HPDE6-E6E7 (cell line): ENCODE results near the gene ADAMTS2.

ENCODE experiments used
- DNase-seq: peaks from one replicate; pipeline ENCODE4 v3.0.0; 2011; ENCODE audit warnings: missing footprints; ENCODE audit errors: extremely low spot score

The ADAMTS2 gene

GRCh38 chr5:179278546-179278945, 66.7 kb downstream of the ADAMTS2 start:
- DNase-seq: no peak

GRCh38 chr5:179278119-179278518, 67.1 kb downstream of the ADAMTS2 start:
- no peak for DNase-seq

GRCh38 chr5:179276838-179277395, 68.3 kb downstream of the ADAMTS2 start:
- no peak for DNase-seq

- no peak for DNase-seq
These were observed 69.1 kb downstream of the ADAMTS2 start for GRCh38 chr5:179275941-179276837.

GRCh38 chr5:179275381-179275878, 69.8 kb downstream of the ADAMTS2 start:
- DNase-seq: no peak

- no peak for DNase-seq
These were observed 70.6 kb downstream of the ADAMTS2 start for GRCh38 chr5:179274321-179275315.

GRCh38 chr5:179273441-179274145, 71.7 kb downstream of the ADAMTS2 start:
- DNase-seq: no peak

GRCh38 chr5:179273073-179273435, 72.2 kb downstream of the ADAMTS2 start:
- no peak for DNase-seq

GRCh38 chr5:179272326-179273072, 72.8 kb downstream of the ADAMTS2 start:
- no peak for DNase-seq

GRCh38 chr5:179271821-179272325, 73.4 kb downstream of the ADAMTS2 start:
- no peak for DNase-seq

GRCh38 chr5:179271428-179271734, 73.9 kb downstream of the ADAMTS2 start:
- no peak for DNase-seq

GRCh38 chr5:179270581-179271427, 74.5 kb downstream of the ADAMTS2 start:
- DNase-seq: no peak

- DNase-seq: no peak
These were observed 75.3 kb downstream of the ADAMTS2 start for GRCh38 chr5:179269781-179270543.

GRCh38 chr5:179268966-179269693, 76.1 kb downstream of the ADAMTS2 start:
- no peak for DNase-seq

- DNase-seq: no peak
These were observed 76.8 kb downstream of the ADAMTS2 start for GRCh38 chr5:179268399-179268952.

GRCh38 chr5:179267671-179268083, 77.6 kb downstream of the ADAMTS2 start:
- DNase-seq: no peak

- DNase-seq: no peak
These were observed 78.1 kb downstream of the ADAMTS2 start for GRCh38 chr5:179267071-179267670.
